Glomerular endothelial cell (primary cell): ENCODE data around the gene LTBP1. TPM values are rescaled to one million over a fixed set of nuclear protein-coding genes. Genes with fewer than 3 reads are reported as not detected.
"Not testable (repeated sequence)": the region's sequence is repeated elsewhere in the genome, so short reads cannot be mapped to it uniquely, and the experiment has no call there.

ENCODE experiments used
- DNase-seq: peaks from one replicate; pipeline ENCODE4 v3.0.0-alpha.2; 2011; ENCODE audit warnings: low read depth, low spot score; ENCODE audit errors: extremely low read depth
- total RNA-seq: library from RNA; depleted of rRNA; stranded (reverse); fragments of >200 nt; gene quantifications from 2 replicates; pipeline ENCODE4 v1.2.3, GENCODE V29; 2015

Gene LTBP1
- total RNA-seq, 1 donor from 2014 or later, result 63.4 TPM

DNA sequence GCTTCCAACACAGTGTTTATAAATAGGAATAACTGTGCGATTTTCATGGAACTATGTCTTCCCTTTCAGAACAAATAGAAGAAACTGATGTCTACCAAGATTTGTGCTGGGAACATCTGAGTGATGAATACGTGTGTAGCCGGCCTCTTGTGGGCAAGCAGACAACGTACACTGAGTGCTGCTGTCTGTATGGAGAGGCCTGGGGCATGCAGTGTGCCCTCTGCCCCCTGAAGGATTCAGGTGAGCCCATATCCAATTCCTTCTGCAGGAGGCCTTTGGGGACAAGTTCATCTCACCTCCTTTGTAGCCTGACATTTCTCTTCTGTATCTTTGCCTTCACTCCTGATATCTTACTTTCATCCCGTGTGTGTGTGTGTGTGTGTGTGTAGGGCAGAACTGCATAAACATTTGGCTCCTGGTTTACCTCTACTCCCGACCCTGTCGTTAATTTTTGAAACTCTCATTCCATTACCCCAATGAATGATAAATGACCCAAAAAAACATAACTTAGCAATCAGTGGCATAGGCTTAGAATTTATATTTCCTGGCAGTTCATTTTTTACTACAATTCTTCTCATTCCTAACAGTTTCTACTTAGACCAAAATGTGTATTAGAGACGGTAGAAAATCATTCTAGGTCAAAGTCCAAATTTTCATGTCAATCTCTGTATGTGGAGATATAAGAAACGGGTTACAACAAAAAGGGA, 418.7 kb downstream of the LTBP1 start:
- no peak for DNase-seq

DNA sequence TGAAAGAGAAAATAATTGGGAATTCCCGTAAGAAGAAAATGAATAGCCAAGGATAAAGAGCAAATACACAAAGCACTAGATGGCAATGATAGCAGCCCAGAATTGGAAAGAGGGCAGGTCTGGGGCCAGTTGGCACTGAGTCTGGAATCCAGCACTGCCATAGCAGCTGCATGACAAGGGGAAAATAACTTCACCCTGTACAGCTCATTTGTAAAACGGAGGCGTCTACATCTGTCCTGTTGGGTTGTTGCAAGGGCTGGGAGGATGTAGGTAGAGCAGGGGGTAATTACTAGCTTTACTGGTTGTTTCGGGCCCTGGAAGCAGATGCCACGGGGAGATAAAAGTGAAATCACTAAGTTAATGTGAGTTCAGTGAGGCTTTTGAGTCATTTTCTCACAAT, 419.7 kb downstream of the LTBP1 start:
- no peak for DNase-seq

DNA sequence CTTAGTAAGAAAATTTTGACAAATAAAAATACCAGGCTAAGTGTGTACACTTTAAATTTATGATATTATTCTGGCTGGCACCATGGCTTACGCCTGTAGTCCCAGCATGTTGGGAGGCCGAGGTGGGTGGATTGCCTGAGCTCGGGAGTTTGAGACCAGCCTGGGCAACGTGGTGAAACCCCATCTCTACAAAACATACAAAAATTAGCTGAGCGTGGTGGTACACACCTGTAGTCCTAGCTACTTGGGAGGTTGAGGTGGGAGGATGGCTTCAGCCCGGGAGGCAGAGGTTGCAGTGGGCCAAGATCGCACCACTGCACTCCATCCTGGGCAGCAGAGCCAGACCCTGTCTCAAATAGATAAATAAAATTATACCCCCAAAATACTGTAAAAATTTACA, 421.8 kb downstream of the LTBP1 start:
- DNase-seq, result not testable (repeated sequence)

DNA sequence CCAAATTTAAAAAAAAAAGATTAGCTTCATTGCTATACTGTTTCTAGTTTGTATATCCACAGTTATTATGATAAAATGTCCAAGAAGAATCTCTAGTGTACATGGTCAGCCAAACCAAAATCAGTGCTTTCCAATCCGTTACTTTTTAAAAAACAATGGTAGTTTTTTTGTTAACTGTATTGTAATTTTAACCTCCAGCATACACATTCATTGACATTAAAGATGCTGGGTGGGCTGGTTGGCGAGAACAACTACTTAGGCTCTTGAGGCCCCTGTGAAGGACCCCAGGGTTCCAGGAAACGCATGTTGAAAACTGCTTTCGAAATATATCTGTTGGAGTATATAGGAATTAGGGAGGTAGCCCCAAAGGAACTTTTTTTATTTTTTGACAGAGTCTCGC, 422.4 kb downstream of the LTBP1 start:
- DNase-seq, result no peak

DNA sequence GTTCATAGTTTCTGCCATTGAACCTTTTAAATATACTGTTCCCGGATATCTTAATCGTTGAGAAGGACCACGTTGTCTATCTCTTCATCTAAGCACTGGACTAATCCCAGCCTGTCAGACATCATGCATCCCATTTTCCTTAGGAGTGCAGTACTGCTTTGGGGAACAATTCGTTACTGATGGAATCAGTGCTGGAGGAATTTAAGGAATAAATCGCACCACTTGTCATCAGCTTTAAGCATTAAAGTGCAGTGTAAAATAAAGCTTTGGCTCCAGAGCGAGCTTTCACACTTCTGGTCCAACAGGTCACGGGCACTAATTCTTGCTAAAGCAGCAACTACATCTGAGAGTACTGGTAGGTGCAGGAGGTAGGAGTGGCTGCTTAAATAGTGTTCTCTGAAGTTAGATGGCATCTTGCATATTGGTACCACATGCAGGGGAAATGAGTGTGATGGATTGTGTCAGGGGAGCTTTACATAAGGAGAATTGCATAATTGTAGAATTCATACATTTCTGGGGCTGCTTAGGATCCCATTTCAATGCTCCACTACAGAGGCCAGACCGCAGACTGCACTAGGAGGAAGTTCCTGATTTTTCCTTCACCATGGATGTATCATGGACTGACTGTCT, 424.0 kb downstream of the LTBP1 start:
- DNase-seq, result no peak

DNA sequence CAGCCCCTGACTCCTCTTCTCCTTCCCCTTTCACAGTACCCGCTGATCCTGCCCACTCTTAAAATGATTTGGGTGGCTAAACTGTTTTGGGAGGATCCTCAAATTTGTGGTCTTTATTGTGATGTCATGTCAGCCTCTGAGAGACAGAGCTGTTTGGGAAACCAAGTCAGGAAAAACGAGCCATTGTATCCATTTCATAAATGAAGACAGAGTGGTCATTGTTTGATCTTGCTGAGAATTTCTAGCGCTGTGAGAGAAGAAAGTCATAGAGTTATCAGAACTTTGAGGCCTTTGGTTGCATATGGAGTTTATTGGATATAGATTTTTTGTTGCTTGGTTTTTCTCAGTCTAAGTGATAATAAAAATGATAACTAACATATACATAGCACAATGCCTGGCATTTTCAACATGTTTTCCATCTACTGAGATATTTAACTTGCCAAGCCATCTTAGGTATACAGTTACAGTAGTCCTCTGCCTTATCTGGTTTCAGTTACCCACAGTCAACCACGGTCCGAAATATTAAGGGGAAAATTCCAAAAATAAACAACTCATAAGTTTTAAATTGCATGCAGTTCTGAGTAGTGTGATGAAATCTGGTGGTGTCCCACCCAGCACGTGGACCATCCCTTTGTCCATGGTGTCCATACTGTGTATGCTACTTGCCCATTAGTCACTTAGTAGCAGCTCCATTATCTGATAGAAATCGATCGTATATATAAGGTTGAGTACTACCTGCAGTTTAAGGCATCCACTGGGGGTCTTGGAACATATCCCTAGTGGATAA, 424.7 kb downstream of the LTBP1 start:
- DNase-seq, result no peak

DNA sequence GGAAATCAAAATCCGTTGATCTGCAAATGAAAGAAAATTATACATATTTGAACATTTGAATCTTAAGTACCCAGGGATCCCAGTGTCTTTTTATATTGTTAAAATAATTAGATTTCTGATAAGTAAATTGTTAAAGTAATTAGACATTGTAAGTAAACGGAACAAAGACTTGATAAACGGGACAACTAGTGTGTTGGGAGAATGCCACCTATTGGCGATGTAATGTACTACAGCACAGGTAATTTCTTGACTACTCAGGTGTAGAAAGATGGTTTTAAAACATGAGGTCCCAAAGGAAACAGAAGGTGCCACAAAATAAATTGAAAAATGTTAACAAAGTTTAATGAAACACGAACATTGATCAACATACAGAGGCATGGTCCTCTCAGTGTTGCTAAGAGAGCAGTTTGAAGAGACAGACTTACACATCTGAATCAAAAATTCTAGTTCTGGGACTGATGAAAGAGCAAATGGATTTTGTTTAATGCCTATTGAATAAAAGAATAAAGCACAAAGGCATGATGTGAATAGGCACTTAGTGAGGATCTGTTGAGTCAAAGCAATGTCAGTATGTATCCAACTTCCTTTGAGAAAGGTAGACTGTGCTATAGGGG, 426.3 kb downstream of the LTBP1 start:
- DNase-seq, result peak; percentile 64

DNA sequence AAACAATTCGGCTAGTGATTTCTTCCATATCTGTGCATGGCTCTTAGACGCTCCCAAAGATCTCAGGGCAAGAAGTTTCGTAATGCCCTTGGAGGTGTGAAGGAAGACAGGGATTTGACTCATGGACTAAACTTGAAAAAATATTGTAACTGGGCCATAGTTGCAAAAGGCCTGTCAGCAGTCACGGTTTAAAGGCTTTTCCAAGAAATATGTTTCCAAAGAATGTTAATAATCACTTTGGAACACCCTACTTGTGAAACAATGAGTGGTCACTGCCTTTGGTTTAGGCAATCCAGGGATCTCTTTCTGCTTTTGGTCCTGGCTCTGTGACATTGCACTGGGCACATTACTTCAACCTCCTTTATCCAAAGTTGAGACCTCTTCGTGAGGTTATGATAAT, 427.2 kb downstream of the LTBP1 start:
- no peak for DNase-seq

DNA sequence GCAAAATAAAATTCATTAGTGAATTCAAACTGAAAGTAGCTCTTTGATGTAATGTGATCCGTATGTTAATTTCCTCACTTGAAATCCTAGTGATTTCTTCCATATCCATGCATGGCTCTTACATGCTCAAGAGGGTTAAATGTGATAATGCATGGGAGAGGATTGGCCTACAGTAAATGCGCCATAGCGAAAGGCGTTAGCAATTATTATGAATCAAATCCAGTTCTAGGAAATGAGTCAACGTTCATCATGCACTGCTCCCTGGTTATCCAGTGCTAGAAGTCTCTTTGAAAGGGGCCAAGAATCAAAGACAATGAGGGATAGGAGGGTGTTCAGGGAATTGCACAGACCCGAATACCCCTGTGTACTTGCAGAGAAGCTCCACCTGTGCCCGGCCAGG, 428.3 kb downstream of the LTBP1 start:
- DNase-seq, result peak; percentile 68

DNA sequence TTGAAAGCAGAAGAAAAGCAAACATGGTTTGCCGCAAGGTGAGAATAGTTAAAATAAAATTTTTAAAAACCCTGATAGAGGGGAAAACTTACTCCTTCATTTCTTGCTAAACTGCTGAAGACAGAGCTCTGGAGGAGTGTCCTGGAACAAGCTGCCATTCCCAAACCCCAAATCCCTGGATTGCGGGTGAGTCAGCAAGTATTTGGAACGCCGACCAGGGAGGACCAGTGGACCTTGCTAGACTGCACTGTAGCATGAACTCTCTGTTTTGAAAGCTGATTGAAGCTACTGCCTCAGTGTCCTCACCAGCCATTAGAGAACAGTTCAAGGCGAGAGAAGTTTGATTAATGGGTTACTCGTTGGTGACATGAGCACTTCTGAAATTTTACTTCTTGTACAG, 430.3 kb downstream of the LTBP1 start:
- no peak for DNase-seq

DNA sequence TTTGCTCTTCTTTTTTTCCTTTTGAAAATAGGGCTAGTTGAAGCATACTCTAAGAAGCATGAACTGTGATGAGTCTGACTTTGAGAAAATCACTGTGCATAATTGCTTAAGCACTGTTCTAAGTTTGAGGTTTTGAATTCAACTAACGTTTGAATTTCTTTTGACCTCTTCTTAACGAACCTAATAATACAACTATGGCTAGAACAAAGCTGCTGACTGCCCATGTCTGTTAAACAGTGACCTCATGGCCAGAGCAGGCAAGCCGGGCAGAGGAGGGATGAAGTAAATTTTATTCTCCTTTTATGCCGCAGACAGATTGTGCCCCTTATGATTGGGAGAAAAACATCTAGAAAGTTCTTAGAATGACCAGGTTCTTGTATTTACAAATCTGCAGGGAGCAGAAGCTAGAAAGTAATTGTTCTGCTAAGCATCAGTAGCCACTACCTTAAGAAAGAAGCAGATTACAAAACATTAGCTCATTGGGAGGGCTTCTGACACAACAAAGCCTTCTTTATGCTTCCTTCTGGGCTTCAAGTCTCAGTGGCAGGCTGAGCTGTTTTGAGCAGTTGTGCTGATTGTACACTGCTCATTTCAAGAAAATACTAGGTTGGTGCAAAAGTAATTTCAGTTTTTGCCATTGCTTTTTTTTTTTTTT, 431.9 kb downstream of the LTBP1 start:
- DNase-seq, result no peak

DNA sequence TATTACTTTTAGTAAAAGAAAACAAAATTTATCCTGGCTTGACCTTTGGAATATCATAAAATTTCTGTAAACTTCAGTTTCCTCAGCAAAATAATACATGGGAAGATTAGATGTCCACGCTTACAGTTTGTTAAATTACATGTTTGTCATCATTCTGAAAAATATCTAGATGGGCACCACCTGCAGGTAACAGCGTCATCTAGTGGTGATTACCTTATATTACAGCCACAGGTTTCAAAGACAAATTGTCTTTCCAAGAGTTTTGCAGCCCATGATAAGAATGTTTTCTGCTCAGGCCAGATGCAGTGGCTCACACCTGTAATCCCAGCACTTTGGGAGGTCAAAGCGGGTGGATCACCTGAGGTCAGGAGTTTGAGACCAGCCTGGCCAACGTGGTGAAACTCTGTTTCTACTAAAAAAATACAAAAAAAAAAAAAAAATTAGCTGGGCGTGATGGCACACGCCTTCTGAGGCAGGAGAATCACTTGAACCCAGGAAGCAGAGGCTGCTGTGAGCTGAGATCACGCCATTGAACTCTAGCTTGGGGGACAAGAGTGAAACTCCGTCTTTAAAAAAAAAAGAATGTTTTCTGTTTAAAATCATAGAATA, 433.4 kb downstream of the LTBP1 start:
- no peak for DNase-seq

DNA sequence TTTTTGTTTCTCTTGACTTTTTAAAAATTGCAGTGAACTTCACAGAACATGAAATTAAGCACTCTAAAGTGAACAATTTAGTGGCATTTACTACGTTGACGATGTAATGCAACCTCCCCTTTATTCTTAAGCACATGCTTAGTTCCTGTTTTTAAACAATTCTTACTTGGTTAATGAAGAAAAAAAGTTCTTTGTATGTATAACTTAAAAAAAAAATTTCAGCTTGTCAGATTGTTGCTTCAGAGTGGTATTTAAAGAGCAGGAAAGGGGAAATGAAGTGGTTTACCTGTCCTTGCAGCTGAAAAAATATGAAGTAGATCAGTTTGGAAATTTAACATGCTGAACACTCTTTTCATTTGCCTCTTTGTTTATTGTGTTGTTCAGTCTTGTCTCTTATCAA, 434.0 kb downstream of the LTBP1 start:
- DNase-seq, result no peak

DNA sequence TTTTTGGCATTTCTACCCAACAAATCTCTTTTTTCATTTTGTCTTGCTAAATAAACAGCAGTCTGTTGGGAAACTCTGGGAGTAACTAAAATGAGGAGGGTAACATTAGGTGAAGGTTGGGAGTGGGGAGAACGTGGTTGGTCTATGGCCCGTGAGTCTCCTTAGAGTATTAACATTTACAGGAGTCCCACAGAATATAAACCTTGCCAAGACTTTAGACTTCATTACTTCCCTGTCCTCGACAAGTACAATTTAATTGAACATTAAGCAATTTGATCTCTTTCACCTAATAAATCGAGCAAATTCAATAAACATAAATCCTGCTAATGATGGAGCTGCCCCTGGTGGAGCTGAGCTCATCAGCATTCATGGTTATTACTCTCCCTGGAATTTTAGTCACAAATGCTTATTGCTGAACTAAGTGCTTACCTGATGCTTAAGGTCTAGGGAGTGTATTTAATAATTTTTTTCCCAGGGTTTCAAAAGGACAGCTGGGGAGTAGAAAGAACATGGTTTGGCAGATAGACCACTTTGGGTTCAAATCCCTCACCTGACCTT, 434.6 kb downstream of the LTBP1 start:
- no peak for DNase-seq

DNA sequence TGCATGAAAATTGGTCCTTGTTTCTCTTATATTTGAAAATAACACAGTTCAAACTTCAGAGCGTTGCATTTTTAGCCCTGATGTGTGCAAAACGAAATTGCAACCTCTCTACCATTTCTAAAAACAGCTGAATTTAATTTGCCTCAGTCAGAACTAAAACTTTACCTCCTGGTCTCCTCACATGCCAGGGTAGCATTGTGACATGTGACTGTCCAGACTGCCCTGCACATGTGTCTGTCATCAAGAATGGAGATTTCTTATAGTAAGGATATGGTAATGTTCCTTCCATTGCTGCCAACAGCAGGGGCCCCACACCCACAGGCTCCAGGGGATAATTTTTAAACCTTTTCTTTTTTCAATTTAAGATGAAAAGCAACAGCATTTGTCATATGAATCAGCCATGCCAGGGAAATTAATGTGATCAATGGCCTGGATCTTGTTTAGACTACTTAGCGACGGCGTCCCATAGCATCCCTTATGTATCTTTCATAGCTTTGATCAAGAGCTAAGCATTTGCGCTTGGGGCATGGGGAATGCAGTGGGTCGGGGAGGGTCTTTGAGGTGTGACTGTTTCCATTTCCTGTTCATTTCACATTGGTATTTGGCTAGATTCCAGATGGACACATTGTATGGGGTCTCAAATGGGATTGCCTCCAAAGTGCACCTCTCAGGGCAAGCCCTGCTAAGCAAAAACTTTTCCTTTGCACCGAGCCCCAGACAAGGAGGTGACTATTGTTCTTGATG, 437.3 kb downstream of the LTBP1 start:
- DNase-seq, result no peak

DNA sequence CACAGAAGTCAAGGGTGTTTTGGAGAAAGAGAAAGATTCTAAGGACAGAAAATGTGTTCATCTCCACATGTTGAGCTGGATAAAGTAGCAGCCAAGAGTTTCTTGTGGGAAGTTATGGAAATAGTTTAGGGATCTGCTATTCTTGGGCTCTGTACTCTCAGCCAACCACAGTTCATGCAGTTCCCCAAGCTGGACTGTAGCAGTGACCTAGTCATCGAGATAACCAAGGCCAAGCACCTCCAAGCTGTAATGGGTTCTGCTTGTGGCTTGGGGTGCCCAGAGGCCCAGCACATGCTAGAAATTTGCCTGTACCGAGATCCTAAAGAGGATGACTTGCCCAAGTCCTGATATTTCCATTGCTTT, 437.8 kb downstream of the LTBP1 start:
- DNase-seq, result no peak

DNA sequence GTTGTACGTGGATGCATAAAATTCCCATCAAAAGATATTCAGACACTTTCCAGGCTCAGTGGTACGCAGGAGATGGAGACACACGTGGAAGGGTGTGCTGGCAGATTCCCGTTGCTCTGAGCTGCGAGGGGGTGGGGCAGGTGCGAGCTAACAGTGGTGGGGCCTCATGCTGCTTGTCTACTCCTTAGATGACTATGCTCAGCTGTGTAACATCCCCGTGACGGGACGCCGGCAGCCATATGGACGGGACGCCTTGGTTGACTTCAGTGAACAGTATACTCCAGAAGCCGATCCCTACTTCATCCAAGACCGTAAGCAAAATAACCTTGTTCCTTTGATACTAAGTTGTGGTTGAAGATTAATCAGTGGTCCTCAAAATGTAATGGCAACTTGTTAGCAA, 442.2 kb downstream of the LTBP1 start:
- no peak for DNase-seq

DNA sequence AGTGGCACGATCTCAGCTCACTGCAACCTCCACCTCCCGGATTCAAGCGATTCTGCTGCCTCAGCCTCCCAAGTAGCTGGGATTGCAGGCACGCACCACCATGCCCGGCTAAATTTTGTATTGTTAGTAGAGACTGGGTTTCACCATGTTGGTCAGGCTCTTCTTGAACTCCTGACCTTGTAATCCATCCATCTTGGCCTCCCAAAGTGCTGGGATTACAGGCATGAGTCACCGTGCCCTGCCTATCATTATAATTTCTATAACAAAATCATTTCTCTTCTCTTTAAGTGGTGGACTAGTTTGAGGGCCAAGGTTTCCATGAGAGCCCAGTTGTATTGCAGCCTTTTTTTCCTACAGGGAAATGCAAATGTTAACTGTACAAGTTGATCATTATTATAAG, 442.9 kb downstream of the LTBP1 start:
- not testable (repeated sequence) for DNase-seq

DNA sequence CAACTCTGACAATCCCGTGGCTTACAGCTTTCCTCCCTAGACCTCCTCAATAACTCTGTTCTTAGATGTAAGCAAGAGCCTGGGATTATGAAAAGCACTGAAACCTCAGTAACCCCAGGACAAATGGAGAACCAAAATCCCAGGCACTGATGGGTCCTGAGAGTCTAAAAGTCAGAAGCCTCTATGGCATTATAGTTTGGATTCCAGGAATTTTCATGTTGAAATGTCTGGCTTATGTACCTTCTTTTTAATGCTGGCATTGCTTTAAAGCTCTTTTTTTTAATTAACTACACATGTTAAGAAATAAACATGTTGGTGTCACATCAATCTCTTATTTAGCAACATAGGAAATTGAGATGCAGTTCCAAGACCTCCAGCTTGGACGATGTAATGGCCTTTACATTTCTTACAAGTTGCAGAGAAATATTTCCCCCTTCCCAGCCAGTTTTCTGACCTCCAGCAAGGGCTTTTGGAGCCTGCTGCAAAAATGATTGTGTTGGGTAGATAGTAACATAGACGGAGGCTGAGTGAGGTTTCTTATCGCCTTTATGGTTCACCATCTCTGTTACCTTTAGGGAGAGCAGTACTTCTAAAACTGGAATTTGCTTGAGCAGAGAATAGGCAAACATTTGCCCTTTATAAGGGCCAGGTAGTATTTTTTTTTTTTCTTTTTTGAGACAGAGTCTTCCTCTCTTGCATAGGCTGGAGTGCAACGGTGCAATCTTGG, 444.9 kb downstream of the LTBP1 start:
- no peak for DNase-seq
